ENCODE data around the gene VPS35.

DNA sequence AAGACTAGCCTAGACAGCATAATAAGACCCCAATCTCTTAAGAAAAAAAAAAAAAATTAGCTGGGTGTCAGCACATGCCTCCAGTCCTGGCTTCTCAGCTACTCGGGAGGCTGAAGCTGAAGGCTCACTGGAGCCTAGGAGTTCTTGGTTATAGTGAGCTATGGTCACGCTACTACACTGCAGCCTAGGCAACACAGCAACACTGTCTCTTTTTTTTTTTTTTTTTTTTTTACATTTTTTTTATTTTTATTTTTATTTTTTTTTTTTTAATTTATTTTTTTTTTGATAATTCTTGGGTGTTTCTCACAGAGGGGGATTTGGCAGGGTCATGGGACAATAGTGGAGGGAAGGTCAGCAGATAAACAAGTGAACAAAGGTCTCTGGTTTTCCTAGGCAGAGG, 4.6 kb upstream of the VPS35 start:
- TF ChIP-seq, protein P1, sequence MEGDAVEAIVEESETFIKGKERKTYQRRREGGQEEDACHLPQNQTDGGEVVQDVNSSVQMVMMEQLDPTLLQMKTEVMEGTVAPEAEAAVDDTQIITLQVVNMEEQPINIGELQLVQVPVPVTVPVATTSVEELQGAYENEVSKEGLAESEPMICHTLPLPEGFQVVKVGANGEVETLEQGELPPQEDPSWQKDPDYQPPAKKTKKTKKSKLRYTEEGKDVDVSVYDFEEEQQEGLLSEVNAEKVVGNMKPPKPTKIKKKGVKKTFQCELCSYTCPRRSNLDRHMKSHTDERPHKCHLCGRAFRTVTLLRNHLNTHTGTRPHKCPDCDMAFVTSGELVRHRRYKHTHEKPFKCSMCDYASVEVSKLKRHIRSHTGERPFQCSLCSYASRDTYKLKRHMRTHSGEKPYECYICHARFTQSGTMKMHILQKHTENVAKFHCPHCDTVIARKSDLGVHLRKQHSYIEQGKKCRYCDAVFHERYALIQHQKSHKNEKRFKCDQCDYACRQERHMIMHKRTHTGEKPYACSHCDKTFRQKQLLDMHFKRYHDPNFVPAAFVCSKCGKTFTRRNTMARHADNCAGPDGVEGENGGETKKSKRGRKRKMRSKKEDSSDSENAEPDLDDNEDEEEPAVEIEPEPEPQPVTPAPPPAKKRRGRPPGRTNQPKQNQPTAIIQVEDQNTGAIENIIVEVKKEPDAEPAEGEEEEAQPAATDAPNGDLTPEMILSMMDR (IDR thresholded peaks at IDR 0.05) = no peak
- TF ChIP-seq POLR2A (IDR thresholded peaks at IDR 0.05) = no peak
